NCI-H128 (cell line): ENCODE data around the gene SLC25A21.
A peak's percentile ranks its signal among the peaks of the same experiment; 100 is the strongest.
"Not testable (repeated sequence)": the region's sequence is repeated elsewhere in the genome, so short reads cannot be mapped to it uniquely, and the experiment has no call there.

Experiments used
- DNase-seq: peaks from one replicate; lab custom pipeline; 2025; ENCODE audit not compliant: unreplicated experiment; lab: John Stamatoyannopoulos, UW

SLC25A21 gene

DNA sequence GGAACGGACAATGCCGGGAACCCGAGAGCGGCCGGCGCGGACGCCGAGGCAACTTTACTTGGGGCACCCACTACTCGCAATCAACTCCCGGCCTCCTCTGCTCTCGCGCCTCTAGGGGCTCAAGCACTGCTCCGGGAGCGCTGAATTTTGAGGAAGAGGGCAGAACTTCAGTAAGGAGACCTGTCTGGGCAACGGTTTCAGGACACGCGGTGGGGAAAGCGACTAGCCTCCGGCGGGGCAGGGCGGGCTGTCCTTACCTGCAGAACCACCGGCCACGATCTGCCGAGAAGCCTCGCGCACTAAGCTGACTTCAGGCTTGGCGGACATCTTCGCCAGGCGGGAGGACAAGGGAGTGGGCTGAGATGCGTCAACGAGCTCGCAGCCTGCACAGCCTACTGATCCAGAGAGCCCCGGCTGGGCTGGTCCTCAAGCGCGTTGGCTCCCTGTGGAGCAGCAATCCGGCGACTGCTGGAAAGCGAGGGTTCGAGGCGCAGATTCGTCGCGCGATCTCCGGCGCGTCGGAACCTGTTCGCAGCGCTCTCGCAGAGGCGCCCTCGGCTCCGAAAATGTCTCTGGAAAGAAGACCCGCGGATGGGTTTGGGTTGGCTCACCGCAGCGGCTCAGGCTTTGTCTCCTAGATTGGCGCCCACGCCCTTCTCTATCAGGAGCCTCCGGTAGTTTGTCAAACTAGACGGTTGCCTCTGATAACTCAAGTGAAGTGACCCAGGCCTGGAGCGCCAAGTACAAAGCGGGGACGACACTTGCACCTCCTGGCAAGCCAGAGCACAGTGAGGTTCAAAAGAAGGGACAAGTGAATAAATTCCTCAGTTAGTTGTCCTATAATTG lies at the start of gene SLC25A21:
TSS of gene SLC25A21 (minus strand) at position 583 of the 846 bp plus-strand sequence.
- DNase-seq: peak; percentile 49

DNA sequence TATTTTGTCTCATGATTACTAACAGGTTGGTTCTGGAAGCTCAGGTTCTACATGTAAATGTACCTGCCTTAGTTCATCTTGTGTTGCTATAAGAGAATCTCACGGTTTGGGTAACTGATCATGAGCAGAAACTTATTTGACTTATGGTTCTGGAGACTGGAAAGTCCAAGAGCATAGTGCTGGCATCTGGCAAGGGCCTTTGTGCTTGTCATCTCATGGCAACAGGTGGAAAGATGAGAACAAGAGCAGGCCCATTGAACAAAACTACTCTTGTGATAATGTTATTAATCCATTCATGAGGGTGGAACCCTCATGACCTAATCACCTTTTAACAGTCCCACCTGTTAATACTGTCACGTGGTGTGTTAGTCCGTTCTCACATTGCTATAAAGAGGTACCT lies 48.7 kb upstream of the SLC25A21 start:
- DNase-seq: no peak

DNA sequence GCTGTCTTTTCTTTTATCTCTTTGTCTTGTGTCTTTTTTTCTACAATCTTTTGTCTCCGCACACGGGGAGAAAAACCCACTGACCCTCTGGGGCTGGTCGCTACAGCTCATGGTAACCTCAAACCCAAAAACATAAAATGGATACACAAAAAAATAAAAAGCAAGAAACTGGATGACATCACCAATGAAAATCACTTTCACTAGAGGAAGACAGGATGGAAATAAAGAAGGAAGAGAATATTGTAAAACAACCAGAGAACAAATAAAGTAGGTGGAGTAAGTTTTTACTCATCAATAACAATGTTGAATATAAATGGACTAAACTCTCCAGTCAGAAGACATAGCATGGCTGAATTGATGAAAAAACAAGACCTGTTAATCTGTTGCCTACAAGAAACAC lies 42.9 kb upstream of the SLC25A21 start:
- no peak for DNase-seq

DNA sequence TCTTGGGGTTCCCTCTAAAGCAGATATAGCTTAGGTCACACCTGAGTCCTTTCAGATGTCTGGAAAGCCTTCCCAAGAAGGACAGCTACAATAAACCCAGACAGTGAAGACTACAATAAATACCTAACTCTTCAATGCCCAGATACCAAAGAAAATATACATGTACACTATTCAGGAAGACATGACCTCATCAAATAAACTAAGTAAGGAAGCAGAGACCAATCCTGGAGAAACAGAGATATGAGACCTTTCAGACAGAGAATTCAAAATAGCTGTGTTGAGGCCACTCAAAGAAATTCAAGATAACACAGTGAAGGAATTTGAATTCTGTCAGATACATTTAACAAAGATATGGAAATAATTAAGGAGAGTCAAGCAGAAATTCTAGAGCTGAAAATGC lies 40.6 kb upstream of the SLC25A21 start:
- no peak for DNase-seq

DNA sequence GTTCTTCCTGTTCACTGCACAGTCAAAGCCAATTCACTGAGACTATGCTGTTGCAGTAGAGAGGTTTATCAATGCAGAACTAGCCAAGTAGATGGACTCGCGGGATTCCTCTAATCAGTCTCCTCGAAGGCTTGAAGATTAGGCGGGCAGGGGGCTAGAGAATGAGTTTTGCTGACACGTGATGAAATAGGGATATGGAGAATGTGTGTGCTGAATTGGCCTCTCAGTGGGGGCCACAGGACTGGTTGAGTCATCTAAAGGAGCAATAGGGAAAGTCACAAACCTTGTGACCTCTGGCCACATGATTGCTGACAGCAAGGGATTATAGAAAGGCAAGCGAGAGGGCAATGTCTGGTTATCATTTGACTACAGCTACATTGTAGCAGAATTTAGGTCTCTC lies 38.0 kb upstream of the SLC25A21 start:
- no peak for DNase-seq

DNA sequence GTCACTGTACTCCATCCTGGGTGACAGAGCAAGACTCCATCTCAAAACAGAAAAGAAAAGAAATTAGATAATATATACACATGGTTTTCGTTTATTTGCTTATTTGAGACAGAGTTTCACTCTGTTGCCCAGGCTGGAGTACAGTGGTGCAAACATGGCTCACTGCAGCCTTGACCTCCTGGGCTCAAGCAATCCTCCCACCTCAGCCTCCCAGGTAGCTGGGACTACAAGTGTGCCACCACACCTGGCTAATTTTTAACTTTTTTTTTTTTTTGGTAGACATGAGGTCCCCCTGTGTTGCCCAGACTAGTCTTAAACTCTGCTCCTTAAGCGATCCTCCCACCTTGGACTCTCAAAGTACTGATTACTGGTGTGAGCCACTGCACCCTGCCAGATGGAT lies 37.2 kb upstream of the SLC25A21 start:
- not testable (repeated sequence) for DNase-seq

DNA sequence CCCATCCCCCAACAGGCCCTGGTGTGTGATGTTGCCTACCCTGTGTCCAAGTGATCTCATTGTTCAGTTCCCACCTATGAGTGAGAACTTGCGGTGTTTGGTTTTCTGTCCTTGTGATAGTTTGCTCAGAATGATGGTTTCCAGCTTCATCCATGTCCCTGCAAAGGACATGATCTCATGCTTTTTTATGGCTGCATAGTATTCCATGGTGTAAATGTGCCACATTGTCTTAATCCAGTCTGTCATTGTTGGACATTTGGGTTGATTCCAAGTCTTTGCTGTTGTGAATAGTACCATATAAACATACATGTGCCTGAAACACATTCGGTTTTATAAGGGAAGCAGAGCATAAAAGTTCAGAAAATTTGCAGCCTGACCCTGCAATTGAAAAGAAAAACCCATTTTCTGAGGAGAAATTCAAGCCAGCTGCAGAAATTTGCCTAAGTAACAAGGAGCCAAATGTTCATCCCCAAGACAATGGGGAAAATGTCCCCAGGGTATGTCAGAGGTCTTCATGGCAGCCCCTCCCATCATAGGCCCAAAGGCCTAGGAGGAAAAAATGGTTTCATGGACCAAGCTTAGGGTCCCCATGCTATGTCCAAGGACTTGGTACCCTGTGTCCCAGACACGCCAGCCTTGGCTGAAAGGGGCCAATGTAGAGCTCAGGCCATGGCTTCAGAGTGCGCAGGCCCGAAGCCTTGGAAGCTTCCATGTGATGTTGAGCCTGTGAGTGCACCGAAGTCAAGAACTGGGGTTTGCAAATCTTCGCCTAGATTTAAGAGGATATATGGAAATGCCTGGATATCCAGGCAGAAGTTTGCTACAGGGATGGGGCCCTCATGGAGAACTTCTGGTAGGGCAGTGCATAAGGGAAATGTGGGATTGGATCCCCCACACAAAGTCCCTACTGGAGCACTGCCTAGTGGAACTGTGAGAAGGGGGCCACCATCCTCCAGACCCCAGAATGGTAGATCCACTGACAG lies 33.5 kb upstream of the SLC25A21 start:
- not testable (repeated sequence) for DNase-seq

DNA sequence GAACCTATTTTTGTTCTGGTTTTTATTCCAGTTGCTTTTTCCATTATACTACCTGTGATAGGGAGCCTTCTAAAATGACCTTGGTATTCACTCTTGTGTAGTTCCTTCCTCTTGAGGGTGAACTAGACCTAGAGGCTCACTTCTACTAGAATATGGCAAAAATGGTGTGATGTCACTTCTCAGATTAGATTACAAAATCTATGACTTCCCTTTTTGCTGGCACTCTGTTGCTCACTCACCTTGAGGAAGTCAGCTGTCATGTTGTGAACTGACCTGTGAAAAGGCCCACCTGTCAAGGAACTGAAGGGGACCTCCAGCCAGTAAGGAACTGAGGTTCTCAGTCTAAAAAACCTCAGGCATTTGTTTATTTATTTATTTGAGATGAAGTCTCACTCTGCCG lies 31.0 kb upstream of the SLC25A21 start:
- DNase-seq: no peak

DNA sequence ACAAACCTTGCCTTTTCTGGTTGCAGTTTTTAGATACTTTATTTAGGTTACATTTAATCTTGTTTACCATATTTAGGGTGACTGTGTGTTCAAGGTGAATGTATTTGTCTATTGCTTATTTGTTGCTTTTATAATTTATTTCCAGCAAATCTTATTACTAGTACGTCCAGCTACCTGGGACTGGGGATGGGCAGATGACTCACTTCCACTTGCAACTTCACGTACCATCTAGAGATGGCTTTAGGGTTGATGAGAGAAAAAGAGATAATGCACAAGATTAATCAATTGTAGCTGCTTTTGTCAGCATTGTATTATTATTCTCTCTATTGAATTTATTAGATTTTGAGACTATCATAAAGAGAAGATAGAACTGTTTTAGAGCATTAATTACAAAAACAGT lies 30.4 kb upstream of the SLC25A21 start:
- DNase-seq: no peak

DNA sequence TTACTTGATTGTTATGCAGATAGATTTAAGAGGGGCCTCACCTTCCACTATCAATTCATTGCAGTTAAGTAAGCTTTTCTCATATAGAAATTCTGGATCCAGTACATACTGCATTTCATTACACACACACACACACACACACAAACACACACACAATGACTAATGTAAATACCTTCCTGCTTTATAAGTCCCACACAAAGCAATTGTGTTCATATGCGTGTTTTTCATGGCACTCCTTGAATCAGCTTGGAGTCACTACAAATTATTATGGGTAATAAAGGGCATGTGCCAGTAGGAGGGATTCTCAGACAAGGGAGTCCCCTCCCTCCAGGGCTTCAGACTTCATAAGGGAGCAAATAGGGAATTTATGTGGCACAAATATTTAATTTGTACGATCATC lies 29.9 kb upstream of the SLC25A21 start:
- no peak for DNase-seq

DNA sequence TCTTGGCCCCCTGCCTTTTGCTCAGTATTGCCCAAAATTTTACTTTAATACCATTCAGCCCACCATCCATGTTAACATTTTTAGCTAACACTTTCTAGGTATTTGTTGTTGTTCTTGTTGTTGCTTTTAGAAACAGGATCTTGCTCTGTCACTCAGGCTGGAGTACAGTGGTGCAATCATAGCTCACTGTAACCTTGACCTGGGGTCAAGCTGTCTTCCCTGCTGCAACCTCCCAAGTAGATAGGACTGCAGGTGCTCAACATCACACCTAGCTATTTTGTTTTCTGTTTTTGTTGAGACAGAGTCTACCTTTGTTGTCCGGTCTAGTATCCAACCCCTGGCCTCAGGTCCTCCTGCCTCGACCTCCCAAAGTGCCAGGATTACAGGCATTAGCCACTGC lies 29.3 kb upstream of the SLC25A21 start:
- no peak for DNase-seq

DNA sequence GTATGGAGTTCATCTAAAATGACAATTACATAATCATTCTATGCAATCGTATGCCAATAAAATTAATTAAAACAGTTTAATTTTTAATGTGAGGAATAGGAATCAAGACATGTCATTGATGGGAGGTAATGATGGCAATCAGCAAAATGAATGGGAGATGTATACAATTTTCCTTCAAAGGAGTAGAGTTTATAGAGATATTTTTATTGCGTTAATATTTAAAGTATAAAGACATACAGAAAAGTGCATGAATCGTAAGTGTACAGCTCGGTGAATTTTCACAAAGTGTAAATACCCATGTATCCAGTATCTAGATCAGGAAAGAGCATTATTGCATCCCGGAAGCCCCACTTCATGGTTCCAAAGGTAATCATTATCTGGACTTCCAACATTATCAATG lies 26.5 kb upstream of the SLC25A21 start:
- no peak for DNase-seq

DNA sequence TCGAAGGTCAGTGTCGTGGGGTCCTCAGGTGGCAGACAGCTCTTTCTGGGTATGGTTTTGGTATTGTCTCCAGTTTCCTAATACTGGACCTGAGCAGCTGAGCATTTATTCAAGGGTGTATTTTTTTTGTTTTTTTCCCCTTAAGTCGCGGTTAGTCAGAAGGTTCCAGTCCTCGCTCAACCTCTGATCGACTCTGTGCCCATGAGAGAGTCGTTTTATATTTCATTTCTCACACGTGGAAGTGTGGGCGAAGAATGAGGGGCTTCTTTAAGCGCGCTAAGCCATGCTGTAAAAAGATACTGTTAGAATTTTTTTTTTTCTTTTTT lies 25.8 kb upstream of the SLC25A21 start:
- no peak for DNase-seq

DNA sequence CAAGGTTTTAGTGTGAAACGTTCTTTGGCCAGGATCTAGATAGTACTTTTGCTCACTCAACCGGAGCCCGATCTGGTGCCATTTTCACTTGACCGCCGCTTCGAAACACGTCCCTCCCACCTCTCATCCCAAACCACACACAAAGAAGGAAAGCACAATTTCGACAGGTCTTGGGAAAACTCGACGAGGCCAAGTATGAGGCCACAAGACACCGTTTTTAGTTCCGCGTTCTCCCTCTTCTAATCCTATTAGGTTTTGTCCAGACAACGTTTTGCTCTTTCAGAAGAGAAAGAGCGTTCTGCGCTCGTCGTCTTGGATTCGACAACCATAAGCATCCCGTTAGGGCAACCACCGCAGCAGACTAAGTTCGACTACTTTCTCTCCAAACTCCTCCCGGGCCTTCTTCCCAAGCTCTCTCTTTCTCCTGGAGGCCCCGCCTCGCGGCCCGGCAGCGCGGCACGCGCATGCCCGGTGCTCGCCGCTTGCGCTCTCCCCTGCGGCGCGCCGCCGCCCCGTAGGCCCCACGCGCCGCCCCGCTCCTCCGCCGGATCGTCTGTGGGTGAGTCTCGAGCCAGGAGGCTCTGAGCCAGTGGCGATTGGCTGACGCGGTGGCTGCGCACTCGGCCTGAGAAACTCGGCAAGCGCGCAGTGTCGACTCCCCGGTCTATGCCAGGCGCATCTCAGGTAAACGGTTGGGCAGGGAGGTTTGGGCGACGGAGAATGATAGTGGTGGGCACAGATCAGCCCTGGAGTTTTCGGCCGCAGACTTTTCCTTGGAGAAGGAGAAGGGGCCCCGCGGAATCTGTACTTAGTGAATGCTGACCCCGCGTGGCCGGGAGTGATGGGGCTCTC lies 25.2 kb upstream of the SLC25A21 start, which contains the start of gene MIPOL1:
TSS of gene MIPOL1 (plus strand) at position 517 of the 852 bp plus-strand sequence. CDS start 49,952 bp downstream, outside the sequence.
- peak; percentile 75 for DNase-seq

DNA sequence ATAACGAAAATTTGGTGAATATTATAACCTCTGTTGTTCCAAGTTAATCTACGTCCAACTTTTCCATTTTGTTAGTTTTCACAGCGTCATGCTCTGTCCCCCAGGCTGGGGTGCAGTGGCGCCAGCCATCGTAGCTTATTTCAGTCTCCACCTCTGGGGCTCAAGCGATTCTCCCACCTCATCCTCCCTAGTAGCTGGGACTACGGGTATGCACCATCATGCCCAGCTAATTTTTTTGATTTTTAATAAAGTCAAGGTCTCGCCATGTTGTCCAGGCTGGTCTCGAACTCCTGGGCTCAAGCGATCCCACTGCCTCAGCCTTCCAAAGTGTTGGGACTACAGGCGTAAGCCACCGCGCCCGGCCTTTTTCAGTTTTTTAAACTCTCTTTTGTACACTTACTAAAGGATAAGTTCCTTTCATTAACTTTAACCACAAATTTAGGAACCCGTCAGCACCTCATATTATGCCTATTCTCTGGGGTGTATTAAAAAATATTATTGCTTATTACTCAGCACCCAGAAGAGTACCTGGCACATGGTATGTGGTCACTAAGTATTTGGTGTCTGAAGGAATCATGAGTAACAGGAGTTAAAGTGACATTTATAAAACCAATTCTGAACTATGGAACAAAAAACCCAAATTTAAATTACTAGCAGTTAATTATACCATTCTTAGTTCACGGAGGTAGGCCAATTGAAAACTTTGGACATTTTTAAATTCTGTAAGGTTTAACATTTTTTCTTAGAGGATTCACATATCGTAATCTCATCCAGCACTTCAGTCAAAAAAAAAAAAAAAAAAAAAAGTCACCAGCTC lies 24.4 kb upstream of the SLC25A21 start:
- DNase-seq: no peak

DNA sequence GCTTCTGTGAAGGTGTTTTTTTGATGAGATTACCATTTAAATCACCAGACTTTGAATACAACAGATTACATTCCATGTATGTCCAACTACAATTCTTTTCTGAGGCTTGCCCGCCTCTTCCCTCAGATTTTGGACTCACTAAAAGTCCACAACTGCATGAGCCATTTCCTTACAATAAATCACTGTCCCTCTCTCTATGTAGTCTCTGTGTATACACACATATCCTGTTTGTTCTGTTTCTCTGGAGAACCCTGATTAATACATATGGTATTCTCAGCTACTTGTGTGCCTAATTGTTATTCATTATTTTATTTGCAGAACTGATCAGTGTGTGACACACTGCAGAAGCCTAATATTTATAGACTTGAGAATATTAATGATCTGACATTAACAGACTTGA lies 22.9 kb upstream of the SLC25A21 start:
- no peak for DNase-seq

DNA sequence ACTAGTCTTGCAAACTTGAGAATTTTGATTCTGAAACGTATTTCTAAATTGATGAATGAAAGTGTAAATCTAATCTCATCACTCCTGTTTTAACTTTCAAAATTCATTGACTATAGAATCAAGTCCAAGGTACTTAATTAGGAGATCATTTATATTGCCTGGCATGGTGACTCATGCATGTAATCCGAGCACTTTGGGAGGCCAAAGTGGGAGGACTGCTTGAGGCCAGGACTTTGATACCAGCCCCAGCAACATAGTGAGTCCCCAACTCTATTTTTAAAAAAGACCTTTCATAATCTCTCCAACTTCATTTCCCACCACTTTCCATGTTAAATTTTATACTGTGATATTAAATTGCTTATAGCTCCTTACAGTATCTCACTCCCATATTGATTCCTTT lies 22.3 kb upstream of the SLC25A21 start:
- DNase-seq: no peak

DNA sequence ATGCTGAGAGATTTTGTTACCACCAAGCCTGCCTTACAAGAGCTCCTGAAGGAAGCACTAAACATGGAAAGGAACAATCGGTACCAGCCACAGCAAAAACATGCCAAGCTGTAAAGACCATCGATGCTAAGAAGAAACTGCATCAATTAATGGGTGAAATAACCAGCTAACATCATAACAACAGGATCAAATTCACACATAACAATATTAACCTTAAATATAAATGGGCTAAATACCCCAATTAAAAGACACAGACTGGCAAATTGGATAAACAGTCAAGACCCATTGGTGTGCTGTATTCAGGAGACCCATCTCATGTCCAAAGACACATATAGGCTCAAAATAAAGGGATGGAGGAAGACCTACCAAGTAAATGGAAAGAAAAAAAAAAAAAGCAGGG lies 17.3 kb upstream of the SLC25A21 start:
- DNase-seq: not testable (repeated sequence)

DNA sequence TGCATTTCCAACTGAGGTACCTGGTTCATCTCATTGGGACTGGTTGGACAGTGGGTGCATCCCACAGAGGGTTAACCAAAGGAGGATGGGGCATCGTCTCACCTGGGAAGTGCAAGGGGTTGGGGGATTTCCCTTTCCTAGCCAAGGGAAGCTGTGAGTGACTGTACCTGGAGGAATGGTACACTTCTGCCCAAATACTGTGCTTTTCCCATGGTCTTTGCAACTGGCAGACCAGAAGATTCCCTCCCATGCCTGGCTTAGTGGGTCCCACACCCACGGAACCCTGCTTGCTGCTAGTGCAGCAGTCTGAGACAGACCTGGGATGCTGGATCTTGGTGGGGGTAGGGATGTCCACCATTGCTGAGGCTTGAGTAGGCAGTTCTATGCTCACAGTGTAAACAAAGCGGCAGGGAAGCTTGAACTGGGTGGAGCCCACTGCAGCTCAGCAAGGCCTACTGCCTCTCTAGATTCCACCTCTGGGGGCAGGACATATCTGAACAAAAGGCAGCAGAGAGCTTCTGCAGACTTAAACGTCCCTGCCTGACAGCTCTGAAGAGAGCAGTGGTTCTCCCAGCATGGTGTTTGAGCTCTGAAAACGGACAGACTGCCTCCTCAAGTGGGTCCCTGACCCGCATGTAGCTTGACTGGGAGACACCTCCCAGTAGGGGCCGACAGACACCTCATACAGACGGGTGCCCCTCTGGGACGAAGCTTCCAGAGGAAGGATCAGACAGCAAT lies 15.6 kb upstream of the SLC25A21 start:
- not testable (repeated sequence) for DNase-seq
